Retinal pigment epithelial cell (primary cell): Measurements from ENCODE around the gene MYDGF.

Source experiments
- DNase-seq: peaks from one replicate; pipeline ENCODE4 v3.0.0-alpha.2; 2010; ENCODE audit warnings: low read depth
- H3K4me3 ChIP-seq: 2 replicates; pipeline ENCODE4 v1.5.1; 2011; ENCODE audit warnings: mild to moderate bottlenecking, low read length, control low read depth, moderate library complexity
- CTCF ChIP-seq: conservative IDR thresholded peaks from 2 replicates; pipeline ENCODE4 v1.5.1; 2011; ENCODE audit warnings: low read depth, low read length, control low read depth, inconsistent platforms

Gene MYDGF

GRCh38 chr19:4619668-4620294 lies 50.4 kb downstream of the MYDGF start:
- H3K4me3 ChIP-seq: no peak overlapping the region
- DNase-seq: no peak
- TF ChIP-seq CTCF: no peak

GRCh38 chr19:4618019-4618418 lies 52.1 kb downstream of the MYDGF start:
- TF ChIP-seq CTCF: no peak
- no peak for DNase-seq
- no peak overlapping the region for H3K4me3 ChIP-seq

- no peak for DNase-seq
- TF ChIP-seq CTCF: no peak
- H3K4me3 ChIP-seq: no peak overlapping the region
These were observed 56.8 kb downstream of the MYDGF start for GRCh38 chr19:4613254-4613751.

GRCh38 chr19:4609878-4610511 lies 60.1 kb downstream of the MYDGF start:
- DNase-seq: no peak
- TF ChIP-seq CTCF: no peak
- no peak overlapping the region for H3K4me3 ChIP-seq
